ENCODE results near the gene MFRP.
A peak's percentile ranks its signal among the peaks of the same experiment; 100 is the strongest.

Gene MFRP

GRCh38 chr11:119314726-119315125, 31.8 kb downstream of the MFRP start:
- peak overlapping the region; percentile 97 for H3K27ac ChIP-seq (ENCODE audit: low read length)
- H3K9me3 ChIP-seq (ENCODE audit: control insufficient read depth in 2 of 2, low read length in 2 of 2), result no peaks in the 10 kb centered on the region
- H3K36me3 ChIP-seq (ENCODE audit: control insufficient read depth in 2 of 2, insufficient read depth in 2 of 2, low read length in 2 of 2), result peaks cover 39 to 45% of the 10 kb centered on the region in 2 donors
- H3K27me3 ChIP-seq (ENCODE audit: control insufficient read depth in 1 of 2, insufficient read depth in 2 of 2, low read length in 2 of 2), result peaks cover 2 to 4% of the 10 kb centered on the region in 2 donors
- H3K4me1 ChIP-seq (ENCODE audit: control insufficient read depth, insufficient read depth, low read length), result peaks cover 67% of the 10 kb centered on the region
- peak overlapping the region; percentile 95 to 96 for H3K9ac ChIP-seq (ENCODE audit: low read length in 2 of 2)
- H3K4me3 ChIP-seq (ENCODE audit: low read length in 2 of 2), result peak overlapping the region; percentile 67 to 86

GRCh38 chr11:119310682-119311052, 35.8 kb downstream of the MFRP start:
- H3K27ac ChIP-seq (ENCODE audit: low read length), result peak overlapping the region; percentile 67
- no peak overlapping the region for H3K9ac ChIP-seq (ENCODE audit: low read length in 2 of 2)
- H3K4me3 ChIP-seq (ENCODE audit: low read length in 2 of 2), result no peak overlapping the region
- H3K9me3 ChIP-seq (ENCODE audit: control insufficient read depth in 2 of 2, low read length in 2 of 2), result no peaks in the 10 kb centered on the region
- H3K27me3 ChIP-seq (ENCODE audit: control insufficient read depth in 1 of 2, insufficient read depth in 2 of 2, low read length in 2 of 2), result peaks cover 2 to 4% of the 10 kb centered on the region in 2 donors
- peaks cover 63% of the 10 kb centered on the region for H3K4me1 ChIP-seq (ENCODE audit: control insufficient read depth, insufficient read depth, low read length)
- peaks cover 52 to 62% of the 10 kb centered on the region in 2 donors for H3K36me3 ChIP-seq (ENCODE audit: control insufficient read depth in 2 of 2, insufficient read depth in 2 of 2, low read length in 2 of 2)

- Histone ChIP-seq H3K9ac (ENCODE audit: low read length in 2 of 2) (no peak overlapping the region), H3K4me1 (ENCODE audit: control insufficient read depth, insufficient read depth, low read length) (peaks cover 63% of the 10 kb centered on the region), H3K27me3 (ENCODE audit: control insufficient read depth in 1 of 2, insufficient read depth in 2 of 2, low read length in 2 of 2) (peaks cover 0 to 2% of the 10 kb centered on the region in 2 donors), H3K9me3 (ENCODE audit: control insufficient read depth in 2 of 2, low read length in 2 of 2) (no peaks in the 10 kb centered on the region), H3K36me3 (ENCODE audit: control insufficient read depth in 2 of 2, insufficient read depth in 2 of 2, low read length in 2 of 2) (peaks cover 54 to 62% of the 10 kb centered on the region in 2 donors), H3K27ac (ENCODE audit: low read length) (peak overlapping the region; percentile 67), H3K4me3 (ENCODE audit: low read length in 2 of 2) (no peak overlapping the region)
These were observed 36.4 kb downstream of the MFRP start for GRCh38 chr11:119309953-119310681.

GRCh38 chr11:119309411-119309810, 37.1 kb downstream of the MFRP start:
- Histone ChIP-seq H3K4me3 (ENCODE audit: low read length in 2 of 2) (no peak overlapping the region), H3K9me3 (ENCODE audit: control insufficient read depth in 2 of 2, low read length in 2 of 2) (no peaks in the 10 kb centered on the region), H3K36me3 (ENCODE audit: control insufficient read depth in 2 of 2, insufficient read depth in 2 of 2, low read length in 2 of 2) (peaks cover 53 to 59% of the 10 kb centered on the region in 2 donors), H3K4me1 (ENCODE audit: control insufficient read depth, insufficient read depth, low read length) (peaks cover 56% of the 10 kb centered on the region), H3K27me3 (ENCODE audit: control insufficient read depth in 1 of 2, insufficient read depth in 2 of 2, low read length in 2 of 2) (no peaks in the 10 kb centered on the region), H3K27ac (ENCODE audit: low read length) (no peak overlapping the region), H3K9ac (ENCODE audit: low read length in 2 of 2) (no peak overlapping the region)

- no peaks in the 10 kb centered on the region for H3K9me3 ChIP-seq (ENCODE audit: control insufficient read depth in 2 of 2, low read length in 2 of 2)
- H3K4me3 ChIP-seq (ENCODE audit: low read length in 2 of 2), result no peak overlapping the region
- H3K4me1 ChIP-seq (ENCODE audit: control insufficient read depth, insufficient read depth, low read length), result peaks cover 48% of the 10 kb centered on the region
- H3K27me3 ChIP-seq (ENCODE audit: control insufficient read depth in 1 of 2, insufficient read depth in 2 of 2, low read length in 2 of 2), result no peaks in the 10 kb centered on the region
- H3K9ac ChIP-seq (ENCODE audit: low read length in 2 of 2), result no peak overlapping the region
- H3K27ac ChIP-seq (ENCODE audit: low read length), result peak overlapping the region; percentile 49
- H3K36me3 ChIP-seq (ENCODE audit: control insufficient read depth in 2 of 2, insufficient read depth in 2 of 2, low read length in 2 of 2), result peaks cover 55% of the 10 kb centered on the region in 2 donors
These were observed 38.5 kb downstream of the MFRP start for GRCh38 chr11:119307974-119308373.

- H3K36me3 ChIP-seq (ENCODE audit: control insufficient read depth in 2 of 2, insufficient read depth in 2 of 2, low read length in 2 of 2), result peaks cover 51 to 52% of the 10 kb centered on the region in 2 donors
- H3K27me3 ChIP-seq (ENCODE audit: control insufficient read depth in 1 of 2, insufficient read depth in 2 of 2, low read length in 2 of 2), result no peaks in the 10 kb centered on the region
- no peaks in the 10 kb centered on the region for H3K9me3 ChIP-seq (ENCODE audit: control insufficient read depth in 2 of 2, low read length in 2 of 2)
- H3K27ac ChIP-seq (ENCODE audit: low read length), result peak overlapping the region; percentile 73
- H3K4me1 ChIP-seq (ENCODE audit: control insufficient read depth, insufficient read depth, low read length), result peaks cover 42% of the 10 kb centered on the region
- H3K4me3 ChIP-seq (ENCODE audit: low read length in 2 of 2), result no peak overlapping the region
- peak overlapping the region in 1 of 2 donors; percentile 29 for H3K9ac ChIP-seq (ENCODE audit: low read length in 2 of 2)
These were observed 39.3 kb downstream of the MFRP start for GRCh38 chr11:119307219-119307618.

- Histone ChIP-seq H3K4me3 (ENCODE audit: low read length in 2 of 2) (no peak overlapping the region), H3K36me3 (ENCODE audit: control insufficient read depth in 2 of 2, insufficient read depth in 2 of 2, low read length in 2 of 2) (peaks cover 46% of the 10 kb centered on the region in 2 donors), H3K9me3 (ENCODE audit: control insufficient read depth in 2 of 2, low read length in 2 of 2) (no peaks in the 10 kb centered on the region), H3K27me3 (ENCODE audit: control insufficient read depth in 1 of 2, insufficient read depth in 2 of 2, low read length in 2 of 2) (no peaks in the 10 kb centered on the region), H3K4me1 (ENCODE audit: control insufficient read depth, insufficient read depth, low read length) (peaks cover 39% of the 10 kb centered on the region), H3K27ac (ENCODE audit: low read length) (peak overlapping the region; percentile 73), H3K9ac (ENCODE audit: low read length in 2 of 2) (peak overlapping the region in 1 of 2 donors; percentile 5)
These were observed 40.1 kb downstream of the MFRP start for GRCh38 chr11:119306373-119306890.

- peak overlapping the region; percentile 73 for H3K27ac ChIP-seq (ENCODE audit: low read length)
- peaks cover 39 to 40% of the 10 kb centered on the region in 2 donors for H3K36me3 ChIP-seq (ENCODE audit: control insufficient read depth in 2 of 2, insufficient read depth in 2 of 2, low read length in 2 of 2)
- no peaks in the 10 kb centered on the region for H3K9me3 ChIP-seq (ENCODE audit: control insufficient read depth in 2 of 2, low read length in 2 of 2)
- no peaks in the 10 kb centered on the region for H3K27me3 ChIP-seq (ENCODE audit: control insufficient read depth in 1 of 2, insufficient read depth in 2 of 2, low read length in 2 of 2)
- H3K4me1 ChIP-seq (ENCODE audit: control insufficient read depth, insufficient read depth, low read length), result peaks cover 39% of the 10 kb centered on the region
- H3K9ac ChIP-seq (ENCODE audit: low read length in 2 of 2), result peak overlapping the region in 1 of 2 donors; percentile 5
- H3K4me3 ChIP-seq (ENCODE audit: low read length in 2 of 2), result no peak overlapping the region
These were observed 40.7 kb downstream of the MFRP start for GRCh38 chr11:119305556-119306372.

GRCh38 chr11:119303227-119303718, 43.2 kb downstream of the MFRP start:
- Histone ChIP-seq H3K9ac (ENCODE audit: low read length in 2 of 2) (no peak overlapping the region), H3K4me3 (ENCODE audit: low read length in 2 of 2) (no peak overlapping the region), H3K27ac (ENCODE audit: low read length) (no peak overlapping the region), H3K9me3 (ENCODE audit: control insufficient read depth in 2 of 2, low read length in 2 of 2) (no peaks in the 10 kb centered on the region), H3K36me3 (ENCODE audit: control insufficient read depth in 2 of 2, insufficient read depth in 2 of 2, low read length in 2 of 2) (peaks cover 22 to 31% of the 10 kb centered on the region in 2 donors), H3K27me3 (ENCODE audit: control insufficient read depth in 1 of 2, insufficient read depth in 2 of 2, low read length in 2 of 2) (no peaks in the 10 kb centered on the region), H3K4me1 (ENCODE audit: control insufficient read depth, insufficient read depth, low read length) (peaks cover 54% of the 10 kb centered on the region)

GRCh38 chr11:119300198-119300964, 46.1 kb downstream of the MFRP start:
- H3K4me3 ChIP-seq (ENCODE audit: low read length in 2 of 2), result no peak overlapping the region
- no peaks in the 10 kb centered on the region for H3K9me3 ChIP-seq (ENCODE audit: control insufficient read depth in 2 of 2, low read length in 2 of 2)
- H3K36me3 ChIP-seq (ENCODE audit: control insufficient read depth in 2 of 2, insufficient read depth in 2 of 2, low read length in 2 of 2), result peaks cover 23 to 35% of the 10 kb centered on the region in 2 donors
- H3K9ac ChIP-seq (ENCODE audit: low read length in 2 of 2), result no peak overlapping the region
- H3K27ac ChIP-seq (ENCODE audit: low read length), result peak overlapping the region; percentile 77
- no peaks in the 10 kb centered on the region for H3K27me3 ChIP-seq (ENCODE audit: control insufficient read depth in 1 of 2, insufficient read depth in 2 of 2, low read length in 2 of 2)
- H3K4me1 ChIP-seq (ENCODE audit: control insufficient read depth, insufficient read depth, low read length), result peaks cover 41% of the 10 kb centered on the region

All from stomach smooth muscle (tissue), 2 donors.